Activated CD4-positive, CD25-positive, alpha-beta regulatory T cell treated with anti-CD3 and anti-CD28 coated beads, Interleukin-2, amount 50 U/mL, for 72 hours (primary cell): ENCODE results near the gene DRD4.

Experiments
- DNase-seq: peaks from one replicate; pipeline ENCODE4 v3.0.0; 2021

The DRD4 gene

DNA sequence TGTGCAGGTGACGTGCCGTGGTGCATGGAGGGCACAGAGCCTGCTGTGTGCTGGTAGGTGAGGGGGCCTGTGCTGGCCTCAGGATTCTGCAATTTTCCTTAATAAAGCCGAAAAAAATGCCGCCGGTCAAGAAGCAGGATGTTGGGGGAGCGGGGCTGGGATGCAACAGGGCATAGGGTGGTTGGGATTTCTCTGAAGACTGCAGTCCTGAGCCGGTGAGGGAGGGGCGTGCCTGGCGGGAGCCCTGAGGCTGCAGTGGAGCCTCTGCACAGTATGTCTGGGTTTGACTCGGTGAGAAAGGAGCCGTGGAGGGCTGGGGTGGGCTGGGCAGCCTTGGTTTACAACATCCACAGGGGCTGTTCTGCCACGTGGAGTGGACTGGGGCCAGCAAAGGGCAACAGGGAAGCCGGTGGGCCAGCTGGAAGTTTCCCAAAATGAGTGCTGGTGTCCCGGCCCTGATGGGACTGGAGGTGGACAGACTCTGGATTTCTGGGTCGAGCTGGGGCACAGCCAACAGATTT is 13.7 kb upstream of the DRD4 start:
- DNase-seq = no peak

DNA sequence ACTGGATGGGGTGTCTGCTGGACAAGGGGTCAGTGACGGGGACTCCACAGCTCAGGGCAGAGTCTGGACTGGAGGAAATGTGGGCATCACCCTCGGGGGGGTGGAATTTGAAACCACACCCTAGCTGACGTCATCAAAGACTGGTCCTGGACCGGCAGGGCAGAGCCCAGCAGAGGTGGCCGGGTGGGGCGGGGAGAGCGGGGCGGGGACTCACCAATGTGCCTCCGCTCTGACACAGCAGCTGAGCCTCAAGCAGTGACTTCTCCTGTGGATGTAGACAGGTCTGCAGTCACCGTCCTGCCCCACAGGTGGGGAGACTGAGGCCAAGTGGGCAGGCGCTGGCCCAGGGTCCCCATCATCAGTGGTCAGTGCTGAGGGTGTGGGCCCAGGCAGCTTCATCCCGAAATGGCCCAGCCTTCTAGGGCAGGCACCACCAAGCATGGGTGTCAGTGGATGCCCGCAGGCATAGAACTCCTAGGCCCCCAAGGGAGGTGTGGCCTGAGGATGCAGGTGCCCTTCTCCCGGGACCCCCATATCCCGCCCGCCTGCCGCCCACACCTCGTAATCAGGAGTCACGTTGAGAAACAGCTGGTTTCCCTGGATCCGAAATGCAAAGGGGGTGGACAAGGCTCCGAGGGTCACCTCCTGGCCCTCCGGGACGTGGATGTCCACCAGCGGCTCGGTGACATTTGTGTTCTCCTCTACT is 12.9 kb upstream of the DRD4 start:
- no peak for DNase-seq

DNA sequence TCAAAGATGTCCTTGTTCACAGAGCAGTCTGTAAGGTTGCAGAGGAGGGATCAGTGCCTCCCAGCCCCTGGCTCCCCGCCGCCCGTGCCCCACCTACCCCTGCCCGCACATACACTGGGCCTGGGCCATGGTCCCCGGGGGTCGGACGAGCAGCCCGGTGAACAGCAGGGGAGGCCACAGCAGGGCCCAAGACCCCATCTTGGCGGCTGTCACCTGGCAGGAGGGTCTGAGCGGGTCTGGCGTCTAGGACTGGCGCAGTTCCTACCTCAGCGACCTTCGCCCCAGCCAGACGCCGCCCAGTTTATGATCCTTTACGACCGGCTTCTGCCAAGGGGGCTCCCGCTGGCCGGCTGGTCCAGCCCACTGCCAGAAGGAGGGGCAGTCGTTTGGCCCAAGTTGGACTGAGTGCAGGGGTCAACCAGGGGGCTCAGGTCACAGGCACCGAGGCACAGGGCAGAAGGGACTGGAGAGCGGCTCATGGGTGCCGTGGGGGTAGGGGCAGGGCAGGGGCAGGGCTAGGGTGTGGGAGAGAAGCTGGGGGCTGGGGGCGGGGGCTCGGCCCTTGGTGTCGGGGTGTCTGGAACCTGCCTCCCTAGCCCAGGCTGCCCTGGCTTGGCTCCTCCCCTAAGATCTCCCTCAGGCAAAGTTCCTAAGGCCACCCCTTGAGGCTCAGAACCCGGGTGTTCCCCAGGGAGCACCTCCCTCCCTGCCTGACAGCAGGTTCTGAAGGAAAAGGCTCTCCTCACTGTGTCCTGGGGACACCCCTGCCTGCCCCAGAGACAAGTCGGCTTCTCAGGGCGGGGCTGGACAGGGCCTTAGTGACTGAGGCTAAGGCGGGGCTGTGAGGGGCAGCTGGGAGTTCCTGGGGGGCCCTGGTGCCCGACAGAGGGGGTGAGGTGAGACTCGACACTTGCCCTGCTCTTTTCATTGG is 12.1 kb upstream of the DRD4 start, which contains the start of gene CDHR5:
Gene CDHR5, minus strand, starts transcription at position 251 of the 931 bp plus-strand sequence. Its CDS starts 53 bp downstream, at position 198.
- DNase-seq = no peak

DNA sequence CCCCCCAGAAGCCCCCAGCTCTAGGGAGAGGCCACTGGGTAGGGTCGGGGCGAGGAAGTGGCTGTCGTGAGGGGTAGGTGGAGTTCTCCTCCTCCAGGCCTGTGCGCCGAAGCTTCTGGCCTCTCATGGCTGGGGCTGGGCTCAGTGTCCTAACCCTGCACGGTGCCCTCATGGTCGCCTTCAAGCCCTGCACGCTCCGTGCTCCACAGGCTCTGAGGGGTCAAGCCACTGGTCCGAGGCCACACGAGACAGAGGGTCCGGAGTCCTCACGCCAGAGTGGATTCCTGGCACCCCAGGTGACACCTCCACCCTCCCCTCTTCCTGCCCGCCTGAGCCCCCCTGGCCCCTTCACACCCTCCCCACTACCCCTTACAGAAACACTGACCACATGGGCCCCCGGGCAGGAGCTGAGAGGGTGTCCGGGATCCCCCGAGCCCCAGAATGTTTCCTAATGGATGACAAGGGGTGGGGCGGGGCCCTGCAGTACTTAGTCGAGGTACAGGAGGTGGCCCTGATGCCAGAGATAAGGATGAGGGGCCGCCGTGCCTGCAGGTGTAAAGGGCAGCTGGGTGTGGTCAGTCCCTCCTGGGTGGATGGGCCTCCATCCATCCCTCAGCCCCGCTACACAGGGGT is 11.3 kb upstream of the DRD4 start:
- DNase-seq = no peak

DNA sequence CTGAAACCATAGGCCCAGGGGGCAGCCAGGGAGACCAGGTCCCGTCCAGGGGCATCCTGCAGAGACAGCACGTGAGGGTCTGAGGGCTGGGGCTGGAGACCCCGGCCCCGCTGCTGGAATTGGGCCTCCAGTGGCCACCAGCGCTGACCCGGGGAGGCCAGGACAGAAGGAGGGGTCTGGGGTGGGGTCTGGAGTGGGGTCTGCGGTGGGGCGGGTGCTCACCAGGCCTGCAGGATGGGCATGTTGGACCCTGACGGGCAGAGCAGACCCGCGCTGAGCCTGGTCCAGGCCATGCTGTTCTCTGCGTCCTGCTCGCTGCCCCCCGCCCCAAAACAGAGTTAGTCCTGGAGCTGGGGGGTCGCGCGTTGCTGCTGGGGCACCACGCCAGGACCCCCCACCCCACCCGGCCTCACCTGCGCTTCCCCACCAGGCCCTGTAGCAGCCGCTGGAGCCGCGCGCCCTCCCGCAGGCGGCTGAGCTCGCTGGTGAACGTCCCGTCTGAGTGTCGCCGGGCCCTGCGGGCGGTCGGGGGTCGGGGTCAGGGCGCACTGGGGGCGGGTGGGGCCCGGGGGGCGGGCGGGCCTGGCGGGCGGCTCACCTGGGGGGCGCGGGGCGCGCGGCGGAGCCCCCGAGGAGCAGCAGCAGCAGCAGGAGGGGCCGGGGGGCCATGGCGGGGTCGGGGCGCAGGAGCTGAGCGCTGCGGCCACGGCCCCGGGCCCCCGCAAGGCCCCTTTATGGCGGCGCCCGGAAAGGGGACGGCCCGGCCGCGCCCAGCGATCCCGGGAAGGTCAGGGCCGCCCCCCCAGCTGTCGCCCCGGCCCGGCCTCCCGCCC is 10.4 kb upstream of the DRD4 start, which contains the start of gene SCT:
Gene SCT, minus strand, starts transcription at position 707 of the 833 bp plus-strand sequence. Its CDS starts 38 bp downstream, at position 669.
- no peak for DNase-seq

DNA sequence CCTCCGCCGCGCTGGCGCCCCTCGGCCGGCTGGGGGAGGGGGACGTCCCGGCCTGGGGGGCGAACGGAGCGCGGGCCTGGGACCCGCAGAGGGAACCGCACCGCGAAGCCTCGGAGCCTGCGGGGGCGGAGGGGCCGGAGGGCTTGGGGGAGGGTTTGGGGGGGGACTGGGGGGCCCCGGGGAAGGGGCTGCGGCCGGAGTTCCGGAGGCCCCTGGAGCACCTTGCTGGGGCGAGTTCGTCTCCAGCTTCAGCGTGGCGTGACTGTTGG is 9.8 kb upstream of the DRD4 start:
- no peak for DNase-seq

DNA sequence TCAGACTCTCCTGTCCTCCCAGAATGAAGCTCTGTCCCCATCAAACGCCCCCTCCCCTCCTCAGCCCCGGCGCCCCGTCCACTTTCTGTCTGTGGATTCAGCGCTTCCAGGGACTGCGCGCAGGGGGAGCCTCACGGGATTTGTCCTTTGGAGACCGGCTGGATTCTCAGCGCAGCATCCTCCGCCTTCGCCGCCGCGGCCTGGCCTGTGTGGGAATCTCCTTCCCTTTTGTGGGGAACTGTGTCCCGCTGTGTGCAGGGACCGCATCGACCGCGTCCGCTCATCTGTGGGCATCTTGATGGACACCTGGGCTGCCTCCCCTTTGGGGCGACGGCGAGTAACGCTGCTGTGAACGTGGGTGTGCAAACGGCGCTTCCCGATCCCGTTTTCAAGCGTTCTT is 9.0 kb upstream of the DRD4 start:
- DNase-seq = no peak

DNA sequence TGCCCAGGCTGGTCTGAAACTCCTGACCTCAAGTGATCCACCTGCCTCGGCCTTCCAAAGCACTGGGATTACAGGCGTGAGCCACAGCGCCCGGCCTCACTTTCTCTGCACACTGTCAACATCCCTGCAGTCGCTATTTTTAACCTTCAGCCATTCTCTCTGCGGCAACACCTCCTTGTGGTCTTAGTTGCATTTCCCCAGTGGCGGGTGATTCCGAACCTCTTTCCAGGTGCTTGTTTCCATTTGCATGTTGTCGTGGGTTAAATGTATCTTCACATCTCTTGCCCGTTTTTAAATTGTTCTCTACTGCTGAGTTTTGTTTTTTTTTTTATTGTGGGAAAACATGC is 7.9 kb upstream of the DRD4 start:
- no peak for DNase-seq

DNA sequence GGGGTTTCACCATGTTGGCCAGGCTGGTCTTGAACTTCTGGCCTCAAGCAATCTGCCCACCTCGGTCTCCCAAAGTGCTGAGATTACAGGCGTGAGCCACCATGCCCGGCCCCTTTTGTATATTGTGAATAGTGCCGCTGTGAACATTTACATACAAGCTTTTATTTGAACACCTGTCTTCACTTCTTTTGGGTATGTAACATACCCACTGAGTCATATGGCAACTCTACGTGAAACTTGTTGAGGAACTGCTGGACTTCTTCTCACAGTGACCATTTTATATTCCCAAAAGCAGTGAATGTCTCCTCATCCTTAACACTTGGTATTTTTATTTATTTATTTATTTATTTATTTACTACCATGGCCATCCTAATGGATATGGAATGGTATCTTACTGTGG is 6.2 kb upstream of the DRD4 start:
- no peak for DNase-seq

DNA sequence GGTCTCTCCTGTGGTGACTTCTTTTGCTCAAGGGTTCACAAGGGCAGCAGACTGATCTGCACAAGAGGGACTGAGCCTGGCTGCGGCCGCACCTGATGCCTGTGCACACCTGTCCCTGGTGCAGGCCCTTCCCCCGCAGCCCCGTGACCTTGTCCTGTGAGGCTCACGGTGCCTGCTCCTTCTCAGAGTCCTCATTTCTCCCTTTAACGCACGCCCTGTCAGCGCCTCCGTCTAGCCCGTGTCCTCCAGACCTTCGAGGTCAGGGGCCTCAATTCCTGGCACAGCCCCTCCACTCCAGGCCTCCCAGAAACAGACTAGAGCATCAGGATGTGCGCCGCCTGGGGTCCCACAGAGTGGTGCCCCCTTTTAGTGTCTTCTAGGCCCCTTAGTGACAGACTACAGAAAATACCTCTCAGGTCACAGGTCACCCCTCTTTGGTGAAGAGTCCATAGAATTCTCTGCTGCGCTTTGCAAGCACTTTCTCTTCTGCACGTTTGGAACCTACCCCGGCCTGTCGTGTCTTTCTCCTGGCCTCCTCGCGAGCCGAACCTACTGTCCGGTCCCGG is 1.0 kb upstream of the DRD4 start:
- DNase-seq = no peak

DNA sequence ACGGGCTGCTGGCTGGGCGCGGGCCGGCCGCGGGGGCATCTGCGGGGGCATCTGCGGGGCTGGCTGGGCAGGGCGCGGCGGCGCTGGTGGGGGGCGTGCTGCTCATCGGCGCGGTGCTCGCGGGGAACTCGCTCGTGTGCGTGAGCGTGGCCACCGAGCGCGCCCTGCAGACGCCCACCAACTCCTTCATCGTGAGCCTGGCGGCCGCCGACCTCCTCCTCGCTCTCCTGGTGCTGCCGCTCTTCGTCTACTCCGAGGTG is 194 bp downstream of the DRD4 start:
- DNase-seq = no peak

DNA sequence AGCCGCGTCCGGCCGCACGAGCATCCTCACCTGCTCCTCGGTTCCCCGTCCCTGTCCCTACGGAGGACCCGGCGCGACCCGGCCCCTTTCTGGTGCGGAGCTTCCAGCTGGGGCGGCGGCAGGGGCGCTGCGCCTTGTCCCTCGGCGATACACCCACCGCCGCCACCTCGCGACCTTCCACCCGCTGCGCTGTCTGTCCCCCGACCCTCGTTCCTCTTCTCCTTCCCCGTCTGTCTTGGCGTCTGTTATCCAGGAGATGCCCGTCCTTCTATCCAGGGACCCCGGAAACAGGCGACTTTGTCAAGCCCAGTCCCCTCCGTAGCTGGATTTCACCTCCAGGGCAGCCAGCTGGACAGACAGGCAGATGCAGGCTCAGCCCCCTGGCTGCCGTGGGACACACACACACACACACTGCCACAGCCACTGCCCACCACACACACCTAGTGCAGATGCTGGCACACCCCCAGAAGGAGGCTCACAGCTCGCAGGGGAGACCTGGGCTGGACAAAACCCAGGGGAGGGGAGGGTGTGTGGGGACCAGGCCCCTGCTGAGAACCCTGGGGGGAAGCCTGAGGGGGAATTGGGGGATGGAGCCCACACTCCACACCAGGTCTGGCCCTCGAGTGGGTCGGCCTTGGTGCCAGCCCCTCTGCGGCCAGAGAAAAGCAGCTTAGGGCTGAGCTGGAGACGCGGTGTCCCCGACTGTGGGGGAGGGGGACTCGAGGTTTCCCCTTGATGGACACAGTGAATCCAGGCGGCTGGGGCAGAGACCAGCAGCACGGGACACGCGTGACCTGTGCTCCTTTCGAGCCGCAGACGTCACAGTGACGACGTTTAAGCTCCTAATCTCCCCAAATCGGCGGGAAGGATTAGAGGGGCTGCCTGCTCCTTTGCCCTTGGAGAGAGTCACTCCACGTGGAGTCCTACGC is 788 bp downstream of the DRD4 start:
- no peak for DNase-seq

DNA sequence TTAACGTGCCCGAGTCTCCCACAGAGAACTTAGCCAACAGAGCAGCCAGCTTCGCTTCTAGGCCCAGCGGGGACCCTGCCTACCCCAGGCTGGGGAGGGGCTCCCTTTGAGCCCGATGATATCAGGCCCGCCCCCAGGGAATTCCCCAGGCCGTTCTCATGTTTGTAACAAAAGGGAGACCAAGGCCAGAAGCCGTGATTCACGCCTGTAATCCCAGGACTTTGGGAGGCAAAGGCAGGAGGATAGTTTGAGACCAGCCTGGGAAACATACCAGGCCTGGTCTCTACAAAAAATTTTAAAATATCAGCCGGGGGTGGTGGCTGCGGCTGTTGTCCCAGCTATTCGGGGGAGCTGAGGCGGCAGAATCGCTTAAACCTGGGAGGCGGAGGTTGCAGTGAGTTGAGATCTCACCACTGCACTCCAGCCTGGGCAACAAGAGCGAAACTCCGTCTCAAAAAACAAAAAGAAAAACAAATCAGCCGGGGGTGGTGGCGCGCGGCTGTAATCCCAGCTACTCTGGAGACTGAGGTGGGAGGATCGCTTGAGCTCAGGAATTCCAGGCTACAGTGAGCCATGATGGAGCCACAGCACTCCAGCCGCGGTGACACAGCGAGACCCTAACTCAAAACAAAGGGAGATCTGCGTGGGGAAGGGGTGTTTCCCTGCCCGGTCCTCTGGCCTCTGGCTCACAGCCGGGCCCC is 1.7 kb downstream of the DRD4 start:
- DNase-seq = no peak

DNA sequence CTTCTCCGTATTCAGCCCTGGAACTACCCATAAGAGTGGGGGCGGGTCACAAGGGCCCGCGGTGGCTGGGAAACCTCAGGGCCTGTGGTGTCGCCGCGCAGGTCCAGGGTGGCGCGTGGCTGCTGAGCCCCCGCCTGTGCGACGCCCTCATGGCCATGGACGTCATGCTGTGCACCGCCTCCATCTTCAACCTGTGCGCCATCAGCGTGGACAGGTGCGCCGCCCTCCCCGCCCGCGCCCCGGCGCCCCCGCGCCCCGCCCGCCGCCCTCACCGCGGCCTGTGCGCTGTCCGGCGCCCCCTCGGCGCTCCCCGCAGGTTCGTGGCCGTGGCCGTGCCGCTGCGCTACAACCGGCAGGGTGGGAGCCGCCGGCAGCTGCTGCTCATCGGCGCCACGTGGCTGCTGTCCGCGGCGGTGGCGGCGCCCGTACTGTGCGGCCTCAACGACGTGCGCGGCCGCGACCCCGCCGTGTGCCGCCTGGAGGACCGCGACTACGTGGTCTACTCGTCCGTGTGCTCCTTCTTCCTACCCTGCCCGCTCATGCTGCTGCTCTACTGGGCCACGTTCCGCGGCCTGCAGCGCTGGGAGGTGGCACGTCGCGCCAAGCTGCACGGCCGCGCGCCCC is 2.4 kb downstream of the DRD4 start:
- DNase-seq = no peak

DNA sequence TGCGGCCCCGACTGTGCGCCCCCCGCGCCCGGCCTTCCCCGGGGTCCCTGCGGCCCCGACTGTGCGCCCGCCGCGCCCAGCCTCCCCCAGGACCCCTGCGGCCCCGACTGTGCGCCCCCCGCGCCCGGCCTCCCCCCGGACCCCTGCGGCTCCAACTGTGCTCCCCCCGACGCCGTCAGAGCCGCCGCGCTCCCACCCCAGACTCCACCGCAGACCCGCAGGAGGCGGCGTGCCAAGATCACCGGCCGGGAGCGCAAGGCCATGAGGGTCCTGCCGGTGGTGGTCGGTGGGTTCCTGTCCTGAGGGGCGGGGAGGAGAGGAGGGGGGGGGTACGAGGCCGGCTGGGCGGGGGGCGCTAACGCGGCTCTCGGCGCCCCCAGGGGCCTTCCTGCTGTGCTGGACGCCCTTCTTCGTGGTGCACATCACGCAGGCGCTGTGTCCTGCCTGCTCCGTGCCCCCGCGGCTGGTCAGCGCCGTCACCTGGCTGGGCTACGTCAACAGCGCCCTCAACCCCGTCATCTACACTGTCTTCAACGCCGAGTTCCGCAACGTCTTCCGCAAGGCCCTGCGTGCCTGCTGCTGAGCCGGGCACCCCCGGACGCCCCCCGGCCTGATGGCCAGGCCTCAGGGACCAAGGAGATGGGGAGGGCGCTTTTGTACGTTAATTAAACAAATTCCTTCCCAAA is 3.1 kb downstream of the DRD4 start:
- DNase-seq = no peak

DNA sequence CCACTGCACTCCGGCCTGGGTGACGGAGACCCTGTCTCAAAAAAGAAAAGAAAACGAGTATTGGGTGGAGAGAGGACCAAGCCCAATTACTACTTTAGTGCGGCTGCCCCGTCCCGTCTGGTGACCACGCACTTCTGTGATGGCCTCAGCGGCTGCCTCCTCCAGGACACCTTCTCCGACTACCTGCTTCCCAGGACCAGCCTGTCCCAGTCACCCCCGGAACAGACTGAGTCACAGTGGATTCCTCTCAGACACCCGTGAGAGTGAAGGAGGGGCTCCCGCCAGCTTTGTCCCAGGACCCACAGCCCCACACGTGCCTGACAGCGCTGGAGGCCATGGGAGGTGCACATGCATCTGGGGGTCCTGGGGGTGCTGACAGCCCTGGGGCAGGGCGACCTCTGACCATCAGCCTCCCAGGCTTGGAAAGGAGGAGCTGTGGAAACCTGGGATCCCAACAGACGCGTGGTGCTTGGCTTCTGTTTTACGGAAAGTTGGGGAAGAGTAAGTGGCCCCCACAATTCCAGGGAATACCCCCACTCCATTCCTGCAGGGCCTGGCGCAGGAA is 4.8 kb downstream of the DRD4 start:
- DNase-seq = no peak

DNA sequence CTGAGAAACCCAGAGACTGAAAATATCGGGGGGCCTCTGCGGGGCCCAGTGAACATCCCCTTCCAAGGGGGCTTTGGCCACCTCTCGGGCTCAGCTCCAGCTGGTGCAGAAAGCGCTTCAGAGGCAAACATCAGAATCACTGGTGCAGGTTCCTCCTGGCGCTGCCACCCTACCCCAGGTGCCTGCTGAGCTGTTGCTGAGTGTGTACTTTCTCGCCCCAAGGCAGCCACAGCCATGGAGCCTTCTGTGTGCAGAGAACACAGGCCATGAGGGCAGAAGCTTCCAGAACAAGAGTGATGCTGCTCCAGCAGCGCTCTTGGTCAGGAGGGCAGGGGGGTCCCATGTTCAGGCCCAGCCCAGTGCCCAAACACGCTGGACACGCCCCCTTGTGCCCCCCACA is 6.3 kb downstream of the DRD4 start:
- DNase-seq = no peak

DNA sequence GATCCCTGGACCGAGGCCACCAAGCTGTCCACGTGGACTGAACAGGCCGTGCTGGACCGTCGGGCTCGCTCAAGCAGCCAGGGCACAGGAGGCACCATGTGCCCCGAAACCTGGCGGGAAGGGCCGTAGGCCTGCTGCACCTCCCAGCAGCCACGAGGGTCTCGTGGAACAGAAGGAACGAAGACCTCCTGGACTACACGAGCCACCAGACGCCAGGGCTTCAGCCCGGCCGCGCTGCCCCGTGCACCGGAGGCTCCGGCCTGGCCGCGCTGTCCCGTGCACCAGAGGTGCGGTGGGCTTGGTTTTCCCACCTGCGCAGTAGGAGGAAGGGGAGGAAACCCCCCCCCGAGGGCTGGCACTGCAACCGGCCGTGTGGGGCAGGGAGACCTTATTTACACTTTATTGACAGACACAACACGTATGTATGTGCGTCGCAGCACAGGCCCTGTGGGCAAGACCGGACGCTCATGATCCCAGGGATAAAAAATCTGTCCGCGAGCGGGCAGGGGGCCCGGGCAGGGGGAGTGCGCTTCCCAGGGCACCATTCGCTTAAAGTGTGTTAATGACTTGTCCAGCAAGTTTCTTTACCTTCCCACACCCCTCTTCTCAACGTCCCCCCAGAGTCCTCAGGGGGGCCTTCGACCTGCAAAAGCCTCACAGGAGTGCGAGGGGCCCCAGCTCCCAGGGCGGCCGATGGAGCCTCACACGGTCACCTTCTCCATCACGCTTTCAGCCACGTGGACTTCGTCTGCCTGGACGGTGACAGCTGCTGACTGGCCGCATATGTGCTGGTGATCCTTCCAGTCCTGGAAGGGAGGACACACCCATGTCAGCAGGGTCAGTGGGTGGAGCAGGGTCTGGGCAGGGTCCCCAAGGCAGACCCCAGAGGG is 7.0 kb downstream of the DRD4 start:
- no peak for DNase-seq
